ENCODE data around the gene FRZB. TPM values are rescaled to one million over a fixed set of nuclear protein-coding genes. Genes with fewer than 3 reads are reported as not detected.

The FRZB gene
- total RNA-seq, 1 donor from 2014 or later = 90.8 TPM

DNA sequence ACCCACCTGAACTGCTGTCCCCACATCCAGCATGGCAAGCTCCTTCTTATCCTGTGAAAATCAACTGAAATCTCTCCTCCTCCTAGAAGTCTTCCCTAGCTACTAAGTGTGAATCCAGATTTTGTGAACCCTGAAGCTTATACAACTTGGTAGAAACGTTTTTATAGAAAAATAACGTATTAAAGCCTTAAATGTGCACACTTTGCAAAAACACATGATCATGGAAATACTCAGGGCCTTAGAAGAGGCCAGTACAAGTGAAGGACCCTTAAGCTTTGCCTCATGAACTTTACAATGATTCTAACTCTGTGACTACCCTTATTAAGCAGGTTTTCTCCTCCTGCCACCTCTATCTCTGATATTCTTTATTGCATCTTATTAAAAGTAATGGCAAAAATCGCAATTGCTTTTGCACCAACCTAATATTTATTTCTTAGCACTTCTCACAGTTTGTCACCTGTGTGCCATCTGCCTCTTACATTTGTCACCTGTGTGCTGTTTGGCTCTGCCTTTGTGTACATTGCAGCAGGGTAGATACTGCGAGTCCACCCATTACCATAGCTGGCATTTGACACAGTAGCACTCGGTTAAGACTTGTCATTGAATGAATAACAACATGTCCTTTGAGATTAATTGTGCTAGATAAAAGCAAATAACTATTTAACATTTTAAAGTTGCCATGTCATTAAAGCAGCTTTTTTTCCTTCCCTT lies 42.2 kb downstream of the FRZB start:
- Mint-ChIP-seq H3K27ac (ENCODE audit: unreplicated experiment) (no peak overlapping the region), H3K4me1 (ENCODE audit: unreplicated experiment) (peaks cover 2% of the 10 kb centered on the region), H3K9me3 (ENCODE audit: unreplicated experiment) (no peaks in the 10 kb centered on the region), H3K27me3 (ENCODE audit: unreplicated experiment) (peaks cover 1% of the 10 kb centered on the region), H3K4me3 (ENCODE audit: unreplicated experiment) (no peak overlapping the region), H3K36me3 (ENCODE audit: low read depth, unreplicated experiment) (no peaks in the 10 kb centered on the region)
- DNase-seq (ENCODE audit: low spot score) = no peak
- TF ChIP-seq, protein P1, sequence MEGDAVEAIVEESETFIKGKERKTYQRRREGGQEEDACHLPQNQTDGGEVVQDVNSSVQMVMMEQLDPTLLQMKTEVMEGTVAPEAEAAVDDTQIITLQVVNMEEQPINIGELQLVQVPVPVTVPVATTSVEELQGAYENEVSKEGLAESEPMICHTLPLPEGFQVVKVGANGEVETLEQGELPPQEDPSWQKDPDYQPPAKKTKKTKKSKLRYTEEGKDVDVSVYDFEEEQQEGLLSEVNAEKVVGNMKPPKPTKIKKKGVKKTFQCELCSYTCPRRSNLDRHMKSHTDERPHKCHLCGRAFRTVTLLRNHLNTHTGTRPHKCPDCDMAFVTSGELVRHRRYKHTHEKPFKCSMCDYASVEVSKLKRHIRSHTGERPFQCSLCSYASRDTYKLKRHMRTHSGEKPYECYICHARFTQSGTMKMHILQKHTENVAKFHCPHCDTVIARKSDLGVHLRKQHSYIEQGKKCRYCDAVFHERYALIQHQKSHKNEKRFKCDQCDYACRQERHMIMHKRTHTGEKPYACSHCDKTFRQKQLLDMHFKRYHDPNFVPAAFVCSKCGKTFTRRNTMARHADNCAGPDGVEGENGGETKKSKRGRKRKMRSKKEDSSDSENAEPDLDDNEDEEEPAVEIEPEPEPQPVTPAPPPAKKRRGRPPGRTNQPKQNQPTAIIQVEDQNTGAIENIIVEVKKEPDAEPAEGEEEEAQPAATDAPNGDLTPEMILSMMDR (IDR thresholded peaks at IDR 0.05; ENCODE audit: unreplicated experiment) = no peak

DNA sequence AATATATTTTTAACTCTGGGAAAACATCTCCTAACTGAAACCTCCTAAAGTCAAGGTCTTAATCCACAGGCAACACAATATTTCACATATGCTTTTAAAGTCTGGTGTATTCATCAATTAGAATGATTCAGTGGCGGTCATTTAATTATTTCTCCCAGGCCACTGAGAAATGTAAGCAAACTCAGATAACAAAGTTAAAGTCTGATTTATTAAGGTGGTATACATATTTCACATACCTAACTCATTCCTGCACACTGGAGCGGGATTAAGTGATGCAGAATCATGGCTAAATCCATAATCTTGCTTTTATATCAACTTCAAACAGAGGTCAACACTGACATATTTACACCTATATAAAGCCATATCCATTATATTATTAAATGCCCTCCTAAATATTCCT lies 43.7 kb downstream of the FRZB start:
- TF ChIP-seq, protein P1 (IDR thresholded peaks at IDR 0.05; ENCODE audit: unreplicated experiment) = no peak
- H3K9me3 Mint-ChIP-seq (ENCODE audit: unreplicated experiment) = no peaks in the 10 kb centered on the region
- no peak overlapping the region for H3K4me3 Mint-ChIP-seq (ENCODE audit: unreplicated experiment)
- peaks cover 1% of the 10 kb centered on the region for H3K27me3 Mint-ChIP-seq (ENCODE audit: unreplicated experiment)
- peaks cover 7% of the 10 kb centered on the region for H3K4me1 Mint-ChIP-seq (ENCODE audit: unreplicated experiment)
- no peak overlapping the region for H3K27ac Mint-ChIP-seq (ENCODE audit: unreplicated experiment)
- no peak for DNase-seq (ENCODE audit: low spot score)
- H3K36me3 Mint-ChIP-seq (ENCODE audit: low read depth, unreplicated experiment) = no peaks in the 10 kb centered on the region

DNA sequence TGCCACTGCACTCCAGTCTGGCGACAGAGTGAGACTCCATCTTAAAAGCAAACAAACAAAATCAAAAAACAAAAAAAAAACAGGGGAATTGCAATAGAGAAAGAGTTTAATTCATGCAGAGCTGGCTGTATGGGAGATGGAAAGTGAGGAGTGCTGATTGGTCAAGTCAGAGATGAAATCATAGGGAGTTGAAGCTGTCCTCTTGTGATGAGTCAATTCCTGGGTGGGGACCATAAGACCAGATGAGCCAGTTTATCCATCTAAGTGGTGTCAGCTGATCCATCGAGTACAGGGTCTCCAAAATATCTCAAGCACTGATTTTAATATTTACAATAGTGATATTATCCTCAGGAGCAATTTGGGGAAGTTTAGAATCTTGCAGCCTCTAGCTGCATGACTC lies 45.3 kb downstream of the FRZB start:
- TF ChIP-seq, protein P1 (IDR thresholded peaks at IDR 0.05; ENCODE audit: unreplicated experiment) = no peak
- H3K27me3 Mint-ChIP-seq (ENCODE audit: unreplicated experiment) = no peaks in the 10 kb centered on the region
- H3K4me3 Mint-ChIP-seq (ENCODE audit: unreplicated experiment) = no peak overlapping the region
- no peak overlapping the region for H3K27ac Mint-ChIP-seq (ENCODE audit: unreplicated experiment)
- H3K9me3 Mint-ChIP-seq (ENCODE audit: unreplicated experiment) = no peaks in the 10 kb centered on the region
- H3K4me1 Mint-ChIP-seq (ENCODE audit: unreplicated experiment) = peaks cover 5% of the 10 kb centered on the region
- H3K36me3 Mint-ChIP-seq (ENCODE audit: low read depth, unreplicated experiment) = no peaks in the 10 kb centered on the region
- no peak for DNase-seq (ENCODE audit: low spot score)

- H3K27me3 Mint-ChIP-seq (ENCODE audit: unreplicated experiment) = no peaks in the 10 kb centered on the region
- H3K4me3 Mint-ChIP-seq (ENCODE audit: unreplicated experiment) = no peak overlapping the region
- H3K27ac Mint-ChIP-seq (ENCODE audit: unreplicated experiment) = no peak overlapping the region
- peaks cover 5% of the 10 kb centered on the region for H3K4me1 Mint-ChIP-seq (ENCODE audit: unreplicated experiment)
- no peaks in the 10 kb centered on the region for H3K36me3 Mint-ChIP-seq (ENCODE audit: low read depth, unreplicated experiment)
- no peak for DNase-seq (ENCODE audit: low spot score)
- TF ChIP-seq, protein P1 (IDR thresholded peaks at IDR 0.05; ENCODE audit: unreplicated experiment) = no peak
- no peaks in the 10 kb centered on the region for H3K9me3 Mint-ChIP-seq (ENCODE audit: unreplicated experiment)
Observed at GRCh38 chr2:182819412-182819811, 47.0 kb downstream of the FRZB start.

GRCh38 chr2:182818925-182819324 lies 47.5 kb downstream of the FRZB start:
- Mint-ChIP-seq H3K27ac (ENCODE audit: unreplicated experiment) (no peak overlapping the region), H3K9me3 (ENCODE audit: unreplicated experiment) (no peaks in the 10 kb centered on the region), H3K4me1 (ENCODE audit: unreplicated experiment) (peaks cover 5% of the 10 kb centered on the region), H3K4me3 (ENCODE audit: unreplicated experiment) (no peak overlapping the region), H3K36me3 (ENCODE audit: low read depth, unreplicated experiment) (no peaks in the 10 kb centered on the region), H3K27me3 (ENCODE audit: unreplicated experiment) (no peaks in the 10 kb centered on the region)
- TF ChIP-seq, protein P1 (IDR thresholded peaks at IDR 0.05; ENCODE audit: unreplicated experiment) = no peak
- DNase-seq (ENCODE audit: low spot score) = no peak
